SU-DHL-6 (cell line): ENCODE data around the gene OR5K1.

Experiments used
- H2AFZ ChIP-seq: fragments of 200-600 bp; sonication (generic); 2 replicates; pipeline ENCODE4 v1.6.1; 2014; ENCODE audit warnings: low read depth, mild to moderate bottlenecking, moderate library complexity, mixed read lengths, antibody characterized with exemption, low read length; ENCODE audit not compliant: severe bottlenecking
- H3F3A ChIP-seq: fragments of 200-600 bp; shearing (Covaris generic); 2 replicates; pipeline ENCODE4 v1.6.0; 2016; ENCODE audit warnings: antibody characterized with exemption, mild to moderate bottlenecking; ENCODE audit not compliant: insufficient read depth
- H3K27ac ChIP-seq: fragments of 200-600 bp; sonication (generic); 2 replicates; pipeline ENCODE4 v1.5.1; 2016; ENCODE audit warnings: low read depth, mild to moderate bottlenecking, low read length, moderate library complexity, mixed read lengths
- H3K27me3 ChIP-seq: fragments of 200-600 bp; sonication (generic), shearing (Covaris generic); 2 replicates; pipeline ENCODE4 v1.6.0; 2014; ENCODE audit warnings: mild to moderate bottlenecking, low read length
- H3K36me3 ChIP-seq: fragments of 200-600 bp; sonication (generic); 2 replicates; pipeline ENCODE4 v1.6.1; 2014; ENCODE audit warnings: mild to moderate bottlenecking, low read length, mixed read lengths
- H3K4me2 ChIP-seq: fragments of 300-600, 200-600 bp; shearing (Covaris generic), sonication (generic); 2 replicates; pipeline ENCODE4 v1.6.0; 2014; ENCODE audit warnings: low read length, low read depth, mild to moderate bottlenecking; ENCODE audit not compliant: poor library complexity, severe bottlenecking
- H3K4me3 ChIP-seq: fragments of 200-600 bp; sonication (generic); 2 replicates; pipeline ENCODE4 v1.5.1; 2014; ENCODE audit warnings: antibody characterized with exemption, low read length, mild to moderate bottlenecking, mixed read lengths; ENCODE audit not compliant: insufficient read depth, poor library complexity, severe bottlenecking
- H3K79me2 ChIP-seq: fragments of 200-600 bp; sonication (generic); 2 replicates; pipeline ENCODE4 v1.6.1; 2014; ENCODE audit warnings: mild to moderate bottlenecking, low read length, moderate library complexity; ENCODE audit not compliant: insufficient read depth
- H3K9ac ChIP-seq: fragments of 200-600 bp; sonication (generic); 2 replicates; pipeline ENCODE4 v1.7.0; 2014; ENCODE audit warnings: mild to moderate bottlenecking, low read length
- H3K9me2 ChIP-seq: fragments of 200-600 bp; sonication (generic); replicated peaks from 2 replicates; pipeline ENCODE4 v1.6.1; 2014; ENCODE audit warnings: low read length; ENCODE audit not compliant: insufficient read depth
- H3K9me3 ChIP-seq: fragments of 200-600 bp; sonication (generic); 2 replicates; pipeline ENCODE4 v1.6.1; 2014; ENCODE audit warnings: low read length, mixed read lengths; ENCODE audit not compliant: insufficient read depth
- H4K20me1 ChIP-seq: fragments of 200-600 bp; sonication (generic); 2 replicates; pipeline ENCODE4 v1.6.1; 2014; ENCODE audit warnings: low read depth, mild to moderate bottlenecking, antibody characterized with exemption, low read length, moderate library complexity, mixed read lengths
- EZH2phosphoT487 ChIP-seq: fragments of 200-600 bp; sonication (generic), shearing (Covaris generic); conservative IDR thresholded peaks from 2 replicates; pipeline ENCODE4 v1.6.1; 2018; ENCODE audit warnings: mild to moderate bottlenecking, antibody characterized with exemption, low read length, moderate library complexity, mixed read lengths
- TF ChIP-seq, protein P1 (sequence below): fragments of 200-600 bp; sonication (generic); IDR thresholded peaks from one replicate; pipeline ENCODE4 v1.5.1; 2017; ENCODE audit warnings: antibody characterized with exemption, mild to moderate bottlenecking, low read length, moderate library complexity; ENCODE audit not compliant: insufficient read depth, poor library complexity, severe bottlenecking

Gene OR5K1

DNA sequence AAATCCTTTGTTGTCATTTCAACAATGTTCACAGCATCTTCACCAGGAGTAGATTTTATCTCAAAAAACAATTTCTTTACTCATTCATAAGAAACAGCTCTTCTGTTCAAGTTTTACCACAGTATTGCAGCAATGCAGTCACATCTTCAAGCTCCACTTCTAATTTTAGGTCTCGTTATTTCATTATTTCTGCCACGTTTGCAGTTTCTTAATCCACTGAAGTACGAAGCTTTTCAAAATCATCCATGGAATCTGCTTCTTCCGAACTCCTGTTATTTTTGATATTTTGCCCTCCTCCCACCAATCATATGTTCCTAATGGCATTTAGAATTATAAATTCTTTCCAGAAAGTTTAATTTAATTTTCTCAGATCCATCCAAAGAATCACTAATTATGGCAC lies 12.6 kb upstream of the OR5K1 start:
- no peaks in the 10 kb centered on the region for H3K9me3 ChIP-seq
- no peaks in the 10 kb centered on the region for H3F3A ChIP-seq
- H3K27me3 ChIP-seq = no peaks in the 10 kb centered on the region
- no peak overlapping the region for H3K9ac ChIP-seq
- no peak overlapping the region for H3K4me3 ChIP-seq
- TF ChIP-seq EZH2phosphoT487 = no peak
- TF ChIP-seq, protein P1, sequence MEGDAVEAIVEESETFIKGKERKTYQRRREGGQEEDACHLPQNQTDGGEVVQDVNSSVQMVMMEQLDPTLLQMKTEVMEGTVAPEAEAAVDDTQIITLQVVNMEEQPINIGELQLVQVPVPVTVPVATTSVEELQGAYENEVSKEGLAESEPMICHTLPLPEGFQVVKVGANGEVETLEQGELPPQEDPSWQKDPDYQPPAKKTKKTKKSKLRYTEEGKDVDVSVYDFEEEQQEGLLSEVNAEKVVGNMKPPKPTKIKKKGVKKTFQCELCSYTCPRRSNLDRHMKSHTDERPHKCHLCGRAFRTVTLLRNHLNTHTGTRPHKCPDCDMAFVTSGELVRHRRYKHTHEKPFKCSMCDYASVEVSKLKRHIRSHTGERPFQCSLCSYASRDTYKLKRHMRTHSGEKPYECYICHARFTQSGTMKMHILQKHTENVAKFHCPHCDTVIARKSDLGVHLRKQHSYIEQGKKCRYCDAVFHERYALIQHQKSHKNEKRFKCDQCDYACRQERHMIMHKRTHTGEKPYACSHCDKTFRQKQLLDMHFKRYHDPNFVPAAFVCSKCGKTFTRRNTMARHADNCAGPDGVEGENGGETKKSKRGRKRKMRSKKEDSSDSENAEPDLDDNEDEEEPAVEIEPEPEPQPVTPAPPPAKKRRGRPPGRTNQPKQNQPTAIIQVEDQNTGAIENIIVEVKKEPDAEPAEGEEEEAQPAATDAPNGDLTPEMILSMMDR = no peak
- H2AFZ ChIP-seq = no peak overlapping the region
- H4K20me1 ChIP-seq = no peaks in the 10 kb centered on the region
- no peak overlapping the region for H3K4me2 ChIP-seq
- no peaks in the 10 kb centered on the region for H3K79me2 ChIP-seq
- no peaks in the 10 kb centered on the region for H3K36me3 ChIP-seq
- no peak overlapping the region for H3K27ac ChIP-seq
- no peaks in the 10 kb centered on the region for H3K9me2 ChIP-seq

DNA sequence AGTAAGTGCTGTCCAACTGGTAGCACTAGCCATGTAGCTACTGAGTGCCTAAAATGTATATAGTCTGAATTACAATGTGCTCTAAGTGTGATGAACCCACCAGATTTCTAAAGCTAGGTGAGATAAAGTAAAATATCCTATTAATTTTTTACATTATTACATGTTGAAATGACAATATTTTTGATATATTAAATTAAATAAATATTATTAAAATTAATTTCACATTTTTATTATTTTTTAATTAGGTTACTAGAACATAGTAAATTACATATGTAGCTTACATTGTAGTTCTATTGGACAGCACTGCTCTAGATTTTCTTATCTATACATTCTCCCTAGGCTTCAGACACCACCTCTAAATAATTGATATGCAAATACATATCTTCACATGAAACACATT lies 9.2 kb upstream of the OR5K1 start:
- Histone ChIP-seq H3K27me3 (no peaks in the 10 kb centered on the region), H3K9me2 (no peaks in the 10 kb centered on the region), H3K9ac (no peak overlapping the region), H3K4me2 (no peak overlapping the region), H3K9me3 (no peaks in the 10 kb centered on the region), H4K20me1 (no peaks in the 10 kb centered on the region), H3K27ac (no peak overlapping the region), H2AFZ (no peak overlapping the region), H3K4me3 (no peak overlapping the region), H3K36me3 (no peaks in the 10 kb centered on the region), H3K79me2 (no peaks in the 10 kb centered on the region), H3F3A (no peaks in the 10 kb centered on the region)
- TF ChIP-seq, protein P1 = no peak
- TF ChIP-seq EZH2phosphoT487 = no peak

DNA sequence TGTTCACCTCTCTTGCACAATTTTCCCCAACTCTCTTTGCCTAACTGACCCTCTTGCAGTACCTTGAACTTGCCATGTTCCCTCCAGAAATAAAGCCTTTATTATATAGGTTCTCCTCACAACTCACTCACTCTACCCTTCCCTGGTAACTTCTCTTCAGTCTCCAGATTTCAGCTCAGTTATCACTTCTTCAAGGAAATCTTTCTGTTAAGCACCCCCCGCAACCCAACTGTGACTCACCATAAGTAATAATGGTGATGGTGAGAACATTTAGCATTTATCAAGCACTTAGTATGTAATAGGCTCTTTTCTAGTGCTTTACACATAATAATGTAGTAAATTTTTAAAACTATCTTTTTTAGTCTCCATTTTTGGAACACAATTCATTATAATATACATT lies 8.1 kb upstream of the OR5K1 start:
- Histone ChIP-seq H3K79me2 (no peaks in the 10 kb centered on the region), H3K9me3 (no peaks in the 10 kb centered on the region), H3K36me3 (no peaks in the 10 kb centered on the region), H3K9me2 (no peaks in the 10 kb centered on the region), H3K9ac (no peak overlapping the region), H3F3A (no peaks in the 10 kb centered on the region), H2AFZ (no peak overlapping the region), H4K20me1 (no peaks in the 10 kb centered on the region), H3K4me3 (no peak overlapping the region), H3K27ac (no peak overlapping the region), H3K27me3 (no peaks in the 10 kb centered on the region), H3K4me2 (no peak overlapping the region)
- no peak for TF ChIP-seq EZH2phosphoT487
- TF ChIP-seq, protein P1 = no peak

DNA sequence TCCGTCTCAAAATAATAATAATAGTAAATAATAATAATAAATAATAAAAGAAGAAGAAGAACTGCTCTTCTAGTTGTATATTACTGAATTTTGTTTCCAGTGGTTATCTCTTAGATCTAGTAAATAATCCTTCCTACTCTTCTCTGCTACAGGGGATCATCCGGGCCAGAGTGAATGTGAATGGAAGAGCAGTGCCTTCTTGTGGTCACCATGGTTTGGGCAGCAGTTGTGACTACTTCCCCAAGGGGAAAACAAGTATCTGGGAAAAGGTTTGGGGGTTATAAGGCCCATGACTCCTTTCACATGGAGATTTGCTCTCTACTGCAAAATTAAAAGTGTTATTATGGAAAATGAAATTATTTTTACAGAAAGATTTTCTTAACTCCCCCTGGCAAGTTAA lies 5.5 kb upstream of the OR5K1 start:
- Histone ChIP-seq H3K9me3 (no peaks in the 10 kb centered on the region), H3F3A (no peaks in the 10 kb centered on the region), H3K9me2 (no peaks in the 10 kb centered on the region), H3K4me3 (no peak overlapping the region), H3K36me3 (no peaks in the 10 kb centered on the region), H3K79me2 (no peaks in the 10 kb centered on the region), H3K27me3 (no peaks in the 10 kb centered on the region), H4K20me1 (no peaks in the 10 kb centered on the region), H3K27ac (no peak overlapping the region), H2AFZ (no peak overlapping the region), H3K4me2 (no peak overlapping the region), H3K9ac (no peak overlapping the region)
- TF ChIP-seq, protein P1 = no peak
- TF ChIP-seq EZH2phosphoT487 = no peak
